Measurements from ENCODE around the gene NXPE3. TPM values are rescaled to one million over a fixed set of nuclear protein-coding genes. Genes with fewer than 3 reads are reported as not detected.

Gene NXPE3
- total RNA-seq, 1 donor from 2014 or later: 9.4 TPM

DNA sequence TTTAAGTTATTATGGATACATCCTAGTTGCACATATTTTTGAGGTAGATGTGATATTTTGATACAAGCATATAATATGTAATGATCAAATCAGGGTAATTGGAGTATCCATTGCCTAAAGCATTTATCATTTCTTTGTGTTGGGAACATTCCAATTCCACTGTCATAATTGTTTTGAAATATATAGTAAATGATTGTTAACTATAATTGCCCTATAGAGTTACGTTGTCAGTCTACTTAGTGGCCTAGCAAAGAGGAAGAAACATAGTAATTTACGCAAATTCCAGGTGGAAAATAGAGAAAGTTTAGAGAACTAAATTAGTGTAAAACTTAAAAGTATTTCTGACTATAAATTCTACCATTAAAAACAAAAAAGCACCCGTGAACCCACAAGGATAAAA is 24.9 kb downstream of the NXPE3 start:
- Histone ChIP-seq H3K9me3 (ENCODE audit: low read depth) (no peaks in the 10 kb centered on the region), H3K27me3 (no peaks in the 10 kb centered on the region), H3K27ac (no peak overlapping the region), H3K9ac (no peak overlapping the region), H3K4me3 (no peak overlapping the region), H3K4me2 (no peak overlapping the region), H4K20me1 (ENCODE audit: low read depth) (no peaks in the 10 kb centered on the region), H3F3A (ENCODE audit: low read depth) (no peaks in the 10 kb centered on the region), H3K79me2 (ENCODE audit: low read depth) (no peaks in the 10 kb centered on the region), H3K36me3 (peaks cover 6% of the 10 kb centered on the region), H3K4me1 (no peaks in the 10 kb centered on the region), H2AFZ (replicated peaks) (no peak overlapping the region)
- Mint-ChIP-seq H3K4me3 (no peak overlapping the region), H3K27me3 (ENCODE audit: insufficient read depth, low read depth) (no peaks in the 10 kb centered on the region), H3K9me3 (peaks cover 2% of the 10 kb centered on the region), H3K27ac (no peak overlapping the region), H3K36me3 (peaks cover 11% of the 10 kb centered on the region), H3K4me1 (no peaks in the 10 kb centered on the region)
- DNase-seq (ENCODE audit: low spot score): no peak
- TF ChIP-seq, protein P1, sequence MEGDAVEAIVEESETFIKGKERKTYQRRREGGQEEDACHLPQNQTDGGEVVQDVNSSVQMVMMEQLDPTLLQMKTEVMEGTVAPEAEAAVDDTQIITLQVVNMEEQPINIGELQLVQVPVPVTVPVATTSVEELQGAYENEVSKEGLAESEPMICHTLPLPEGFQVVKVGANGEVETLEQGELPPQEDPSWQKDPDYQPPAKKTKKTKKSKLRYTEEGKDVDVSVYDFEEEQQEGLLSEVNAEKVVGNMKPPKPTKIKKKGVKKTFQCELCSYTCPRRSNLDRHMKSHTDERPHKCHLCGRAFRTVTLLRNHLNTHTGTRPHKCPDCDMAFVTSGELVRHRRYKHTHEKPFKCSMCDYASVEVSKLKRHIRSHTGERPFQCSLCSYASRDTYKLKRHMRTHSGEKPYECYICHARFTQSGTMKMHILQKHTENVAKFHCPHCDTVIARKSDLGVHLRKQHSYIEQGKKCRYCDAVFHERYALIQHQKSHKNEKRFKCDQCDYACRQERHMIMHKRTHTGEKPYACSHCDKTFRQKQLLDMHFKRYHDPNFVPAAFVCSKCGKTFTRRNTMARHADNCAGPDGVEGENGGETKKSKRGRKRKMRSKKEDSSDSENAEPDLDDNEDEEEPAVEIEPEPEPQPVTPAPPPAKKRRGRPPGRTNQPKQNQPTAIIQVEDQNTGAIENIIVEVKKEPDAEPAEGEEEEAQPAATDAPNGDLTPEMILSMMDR (IDR thresholded peaks at IDR 0.05): no peak
- no peak for TF ChIP-seq EZH2 (IDR thresholded peaks at IDR 0.05)

DNA sequence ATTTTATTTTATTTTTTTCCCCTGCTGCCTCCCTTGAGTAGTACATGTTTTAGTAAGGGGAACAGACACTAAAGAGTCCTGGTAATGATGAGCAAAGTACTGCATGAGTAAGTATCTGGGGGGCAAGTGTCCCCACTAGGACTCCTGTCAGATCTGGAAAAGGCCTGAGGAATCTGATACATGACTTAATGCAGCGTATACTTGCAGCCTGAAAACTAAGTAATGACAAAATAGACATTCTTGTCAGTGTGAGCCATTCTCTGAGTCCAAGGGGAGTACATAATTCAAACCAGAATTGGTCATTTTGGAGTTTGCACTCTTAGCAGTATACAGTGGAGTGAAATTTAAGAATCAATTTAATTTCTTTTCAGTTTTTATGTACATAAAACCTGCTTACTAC is 27.5 kb downstream of the NXPE3 start:
- Histone ChIP-seq H3K4me1 (peaks cover 7% of the 10 kb centered on the region), H4K20me1 (ENCODE audit: low read depth) (no peaks in the 10 kb centered on the region), H3K36me3 (peaks cover 6% of the 10 kb centered on the region), H3K4me3 (no peak overlapping the region), H3K9ac (no peak overlapping the region), H3F3A (ENCODE audit: low read depth) (no peaks in the 10 kb centered on the region), H3K27me3 (no peaks in the 10 kb centered on the region), H3K79me2 (ENCODE audit: low read depth) (no peaks in the 10 kb centered on the region), H3K27ac (no peak overlapping the region), H2AFZ (replicated peaks) (no peak overlapping the region), H3K4me2 (no peak overlapping the region), H3K9me3 (ENCODE audit: low read depth) (no peaks in the 10 kb centered on the region)
- Mint-ChIP-seq H3K27ac (no peak overlapping the region), H3K4me1 (no peaks in the 10 kb centered on the region), H3K27me3 (ENCODE audit: insufficient read depth, low read depth) (no peaks in the 10 kb centered on the region), H3K4me3 (no peak overlapping the region), H3K9me3 (no peaks in the 10 kb centered on the region), H3K36me3 (peaks cover 5% of the 10 kb centered on the region)
- no peak for DNase-seq (ENCODE audit: low spot score)
- TF ChIP-seq EZH2 (IDR thresholded peaks at IDR 0.05) (no peak), EZH2phosphoT487 (IDR thresholded peaks at IDR 0.05) (no peak)
- TF ChIP-seq, protein P1 (IDR thresholded peaks at IDR 0.05): no peak

DNA sequence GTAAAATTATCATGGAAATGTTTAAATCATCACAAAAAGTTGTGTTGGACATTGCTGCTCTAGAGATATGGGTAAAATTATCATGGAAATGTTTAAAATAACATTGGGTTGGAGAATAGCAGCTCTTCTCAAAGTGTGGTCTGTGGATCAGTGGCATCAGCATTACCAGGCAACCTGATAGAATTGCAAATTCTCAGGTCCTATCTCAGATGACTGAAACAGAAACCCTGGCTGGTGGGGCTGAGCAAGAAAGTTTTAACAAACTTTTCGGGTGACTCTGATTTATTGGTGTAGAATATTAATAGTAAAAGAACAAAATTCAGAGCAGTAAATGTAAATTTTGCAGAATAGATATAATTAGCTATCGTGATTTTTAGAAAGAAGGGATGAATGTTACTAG is 28.9 kb downstream of the NXPE3 start:
- Histone ChIP-seq H3F3A (ENCODE audit: low read depth) (no peaks in the 10 kb centered on the region), H3K4me2 (no peak overlapping the region), H3K27me3 (no peaks in the 10 kb centered on the region), H3K9me3 (ENCODE audit: low read depth) (no peaks in the 10 kb centered on the region), H3K4me3 (no peak overlapping the region), H3K27ac (no peak overlapping the region), H2AFZ (replicated peaks) (no peak overlapping the region), H3K4me1 (peaks cover 7% of the 10 kb centered on the region), H4K20me1 (ENCODE audit: low read depth) (no peaks in the 10 kb centered on the region), H3K79me2 (ENCODE audit: low read depth) (no peaks in the 10 kb centered on the region), H3K9ac (no peak overlapping the region), H3K36me3 (peaks cover 6% of the 10 kb centered on the region)
- H3K36me3 Mint-ChIP-seq: peaks cover 1% of the 10 kb centered on the region
- H3K4me3 Mint-ChIP-seq: no peak overlapping the region
- no peak overlapping the region for H3K27ac Mint-ChIP-seq
- DNase-seq (ENCODE audit: low spot score): no peak
- H3K27me3 Mint-ChIP-seq (ENCODE audit: insufficient read depth, low read depth): no peaks in the 10 kb centered on the region
- H3K4me1 Mint-ChIP-seq: no peaks in the 10 kb centered on the region
- no peak for TF ChIP-seq EZH2phosphoT487 (IDR thresholded peaks at IDR 0.05)
- TF ChIP-seq, protein P1 (IDR thresholded peaks at IDR 0.05): no peak
- TF ChIP-seq EZH2 (IDR thresholded peaks at IDR 0.05): no peak
- no peaks in the 10 kb centered on the region for H3K9me3 Mint-ChIP-seq

Data from neural progenitor cell (in vitro differentiated cells).